Hepatocyte (in vitro differentiated cells): ENCODE data around the gene ZNF652. TPM values are rescaled to one million over a fixed set of nuclear protein-coding genes. Genes with fewer than 3 reads are reported as not detected.
A peak's percentile ranks its signal among the peaks of the same experiment; 100 is the strongest.

Source experiments
- DNase-seq: peaks from one replicate; pipeline ENCODE4 v3.0.0-alpha.2; 2016; ENCODE audit warnings: low spot score
- H2AFZ ChIP-seq: fragments of 200-600 bp; sonication (generic); 2 replicates; pipeline ENCODE4 v1.6.0; 2016; ENCODE audit warnings: antibody characterized with exemption, mild to moderate bottlenecking
- H3K27ac ChIP-seq: fragments of 200-600 bp; sonication (generic); 2 replicates; pipeline ENCODE4 v1.5.1; 2016; ENCODE audit warnings: mild to moderate bottlenecking
- H3K27me3 ChIP-seq: fragments of 200-600 bp; sonication (generic); 2 replicates; pipeline ENCODE4 v1.6.1; 2016
- H3K36me3 ChIP-seq: fragments of 200-600 bp; sonication (generic); replicated peaks from 2 replicates; pipeline ENCODE4 v1.5.1; 2016; ENCODE audit warnings: low read depth; ENCODE audit not compliant: insufficient read depth
- H3K4me1 ChIP-seq: fragments of 200-600 bp; sonication (generic); 2 replicates; pipeline ENCODE4 v1.5.1; 2016; ENCODE audit warnings: mild to moderate bottlenecking, moderate library complexity; ENCODE audit not compliant: insufficient read depth
- H3K4me2 ChIP-seq: fragments of 200-600 bp; sonication (generic); 2 replicates; pipeline ENCODE4 v1.6.0; 2016
- H3K4me3 ChIP-seq: fragments of 200-600 bp; sonication (generic); 2 replicates; pipeline ENCODE4 v1.5.1; 2016; ENCODE audit warnings: mild to moderate bottlenecking
- H3K79me2 ChIP-seq: fragments of 200-600 bp; sonication (generic); 2 replicates; pipeline ENCODE4 v1.6.0; 2017; ENCODE audit warnings: mild to moderate bottlenecking
- H3K9me2 ChIP-seq: fragments of 200-600 bp; sonication (generic); replicated peaks from 2 replicates; pipeline ENCODE4 v1.6.0; 2017; ENCODE audit warnings: mild to moderate bottlenecking; ENCODE audit not compliant: insufficient read depth
- H3K9me3 ChIP-seq: fragments of 200-600 bp; sonication (generic); 2 replicates; pipeline ENCODE4 v1.5.1; 2016; ENCODE audit warnings: low read depth, mild to moderate bottlenecking
- H4K20me1 ChIP-seq: fragments of 200-600 bp; sonication (generic); 2 replicates; pipeline ENCODE4 v1.6.0; 2016; ENCODE audit warnings: mild to moderate bottlenecking; ENCODE audit not compliant: insufficient read depth, poor library complexity, severe bottlenecking
- EZH2 ChIP-seq: fragments of 200-600 bp; sonication (generic); IDR thresholded peaks from 2 replicates; pipeline ENCODE4 v1.6.1; 2016; ENCODE audit warnings: antibody characterized with exemption, mild to moderate bottlenecking, borderline replicate concordance
- EZH2phosphoT487 ChIP-seq: fragments of 200-600 bp; sonication (generic); IDR thresholded peaks from one replicate; pipeline ENCODE4 v1.6.1; 2018; ENCODE audit warnings: antibody characterized with exemption, mild to moderate bottlenecking, low read depth, moderate library complexity; ENCODE audit not compliant: unreplicated experiment, severe bottlenecking
- WGBS: methylation state at CpG from one replicate; pipeline ENCODE4 v1.1.6; 2016; ENCODE audit warnings: low lambda C conversion rate; ENCODE audit errors: missing lambda C conversion rate; 5-methylcytosine and 5-hydroxymethylcytosine counted together
- polyA plus RNA-seq: library from polyadenylated mRNA; unstranded; fragments of >200 nt; fragmentation: Nextera tagmentation; extraction: Ambion mirVana; gene quantifications from 2 replicates; pipeline ENCODE4 v1.2.1, GENCODE V29; 2016
- total RNA-seq: library from RNA; depleted of rRNA; stranded (reverse); fragments of >200 nt; gene quantifications from 2 replicates; pipeline ENCODE4 v1.2.3, GENCODE V29; 2014
- TF ChIP-seq, protein P1 (sequence below): fragments of 200-600 bp; sonication (generic); IDR thresholded peaks from 2 replicates; pipeline ENCODE4 v1.5.1; 2016; ENCODE audit warnings: antibody characterized with exemption, mild to moderate bottlenecking; ENCODE audit not compliant: poor library complexity

The ZNF652 gene
- total and polyA plus RNA-seq, 2 experiments from 2014 or later = 23.0 to 55.6 TPM

- Histone ChIP-seq H3K27ac (no peak overlapping the region), H3K4me2 (peak overlapping the region; percentile 23), H3K9me2 (no peaks in the 10 kb centered on the region), H4K20me1 (peaks cover 69% of the 10 kb centered on the region), H3K79me2 (peaks cover 90% of the 10 kb centered on the region), H3K4me3 (no peak overlapping the region), H3K36me3 (no peaks in the 10 kb centered on the region), H3K9me3 (no peaks in the 10 kb centered on the region), H2AFZ (no peak overlapping the region), H3K27me3 (no peaks in the 10 kb centered on the region), H3K4me1 (peaks cover 37% of the 10 kb centered on the region)
- TF ChIP-seq, protein P1, sequence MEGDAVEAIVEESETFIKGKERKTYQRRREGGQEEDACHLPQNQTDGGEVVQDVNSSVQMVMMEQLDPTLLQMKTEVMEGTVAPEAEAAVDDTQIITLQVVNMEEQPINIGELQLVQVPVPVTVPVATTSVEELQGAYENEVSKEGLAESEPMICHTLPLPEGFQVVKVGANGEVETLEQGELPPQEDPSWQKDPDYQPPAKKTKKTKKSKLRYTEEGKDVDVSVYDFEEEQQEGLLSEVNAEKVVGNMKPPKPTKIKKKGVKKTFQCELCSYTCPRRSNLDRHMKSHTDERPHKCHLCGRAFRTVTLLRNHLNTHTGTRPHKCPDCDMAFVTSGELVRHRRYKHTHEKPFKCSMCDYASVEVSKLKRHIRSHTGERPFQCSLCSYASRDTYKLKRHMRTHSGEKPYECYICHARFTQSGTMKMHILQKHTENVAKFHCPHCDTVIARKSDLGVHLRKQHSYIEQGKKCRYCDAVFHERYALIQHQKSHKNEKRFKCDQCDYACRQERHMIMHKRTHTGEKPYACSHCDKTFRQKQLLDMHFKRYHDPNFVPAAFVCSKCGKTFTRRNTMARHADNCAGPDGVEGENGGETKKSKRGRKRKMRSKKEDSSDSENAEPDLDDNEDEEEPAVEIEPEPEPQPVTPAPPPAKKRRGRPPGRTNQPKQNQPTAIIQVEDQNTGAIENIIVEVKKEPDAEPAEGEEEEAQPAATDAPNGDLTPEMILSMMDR = no peak
- no peak for TF ChIP-seq EZH2
- TF ChIP-seq EZH2phosphoT487 = no peak
- DNase-seq = no peak
- 63% methylated on average over 3 of the region's 3 CpGs for WGBS
Observed at GRCh38 chr17:49357516-49357915, 4.5 kb downstream of the ZNF652 start.

GRCh38 chr17:49356320-49356719 lies 5.7 kb downstream of the ZNF652 start:
- no peaks in the 10 kb centered on the region for H3K36me3 ChIP-seq
- no peak overlapping the region for H3K27ac ChIP-seq
- TF ChIP-seq EZH2 (no peak), EZH2phosphoT487 (no peak)
- TF ChIP-seq, protein P1 = no peak
- no peaks in the 10 kb centered on the region for H3K27me3 ChIP-seq
- WGBS = 84% methylated on average over 5 of the region's 5 CpGs
- peaks cover 100% of the 10 kb centered on the region for H3K79me2 ChIP-seq
- no peak overlapping the region for H3K4me3 ChIP-seq
- DNase-seq = no peak
- peaks cover 74% of the 10 kb centered on the region for H4K20me1 ChIP-seq
- no peak overlapping the region for H3K4me2 ChIP-seq
- no peaks in the 10 kb centered on the region for H3K9me3 ChIP-seq
- H3K9me2 ChIP-seq = no peaks in the 10 kb centered on the region
- H2AFZ ChIP-seq = no peak overlapping the region
- peaks cover 37% of the 10 kb centered on the region for H3K4me1 ChIP-seq

DNA sequence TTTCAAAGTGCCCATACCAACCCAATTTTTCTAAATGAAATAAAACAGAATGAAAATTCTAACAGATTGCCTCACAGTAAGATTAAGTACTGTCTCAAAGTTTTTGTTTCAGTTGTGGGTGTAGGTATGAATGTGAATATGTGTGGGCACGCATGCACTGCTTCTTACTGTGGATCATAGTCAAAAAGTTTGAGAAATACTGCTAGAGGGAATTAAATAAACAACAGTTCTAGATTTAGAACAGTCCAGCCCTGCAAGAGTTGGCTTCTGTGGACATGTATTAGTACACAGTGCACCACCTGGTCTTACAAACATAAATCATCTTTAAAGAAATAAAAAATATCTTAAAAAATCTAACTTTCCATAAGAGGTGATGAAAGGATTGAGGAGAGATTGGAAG lies 8.4 kb downstream of the ZNF652 start:
- TF ChIP-seq EZH2phosphoT487 (no peak), EZH2 (no peak)
- TF ChIP-seq, protein P1 = no peak
- Histone ChIP-seq H4K20me1 (peaks cover 69% of the 10 kb centered on the region), H3K79me2 (peaks cover 96% of the 10 kb centered on the region), H3K4me2 (no peak overlapping the region), H3K9me3 (no peaks in the 10 kb centered on the region), H3K4me1 (peaks cover 21% of the 10 kb centered on the region), H3K27ac (no peak overlapping the region), H2AFZ (no peak overlapping the region), H3K4me3 (no peak overlapping the region), H3K36me3 (no peaks in the 10 kb centered on the region), H3K9me2 (no peaks in the 10 kb centered on the region), H3K27me3 (no peaks in the 10 kb centered on the region)
- no peak for DNase-seq
- WGBS = 84% methylated on average over 1 of the region's 1 CpG
